Kidney (tissue), 14 donors: ENCODE measurements around the gene PARP14. TPM values are rescaled to one million over a fixed set of nuclear protein-coding genes. Genes with fewer than 3 reads are reported as not detected.

Source experiments
- DNase-seq, 5 donors: peaks; one replicate each; pipeline ENCODE4 v3.0.0-alpha.2; 2013 to 2020
- FAIRE-seq: peaks from 2 replicates; lab custom pipeline; 2012; peaks lifted over from hg19 to GRCh38; lab: Jason Lieb, UNC
- H3K27ac ChIP-seq, 2 donors: one replicate each; pipeline ENCODE4 v1.7.0; 2013; ENCODE audit warnings: low read depth in 2 of 2, low read length in 2 of 2, inconsistent platforms in 1 of 2
- H3K27me3 ChIP-seq: one replicate; pipeline ENCODE4 v1.7.1; 2013; ENCODE audit warnings: low read length, inconsistent platforms; ENCODE audit not compliant: control insufficient read depth, insufficient read depth
- H3K36me3 ChIP-seq, 3 donors: one replicate each; pipeline versions ENCODE4 v1.7.0 to v1.7.1; 2013; ENCODE audit warnings: low read length in 3 of 3, control low read depth in 1 of 3, inconsistent platforms in 1 of 3; ENCODE audit not compliant: insufficient read depth in 3 of 3, control insufficient read depth in 2 of 3
- H3K4me1 ChIP-seq, 3 donors: one replicate each; pipeline versions ENCODE4 v1.7.0 to v1.7.1; 2013; ENCODE audit warnings: low read length in 3 of 3, inconsistent platforms in 1 of 3, low read depth in 1 of 3; ENCODE audit not compliant: control insufficient read depth in 2 of 3, insufficient read depth in 2 of 3
- H3K4me3 ChIP-seq, 3 donors: one replicate each; pipeline versions ENCODE4 v1.7.0 to v1.8.1; 2013; ENCODE audit warnings: low read length in 3 of 3, control low read depth in 1 of 3, inconsistent platforms in 1 of 3
- H3K9ac ChIP-seq, 3 donors: one replicate each; pipeline versions ENCODE4 v1.7.0 to v1.7.1; 2013; ENCODE audit warnings: low read length in 3 of 3, control low read depth in 1 of 3, inconsistent platforms in 1 of 3
- H3K9me3 ChIP-seq, 3 donors: one replicate each; pipeline versions ENCODE4 v1.7.0 to v1.7.1; 2013; ENCODE audit warnings: low read length in 3 of 3, control low read depth in 1 of 3, inconsistent platforms in 1 of 3; ENCODE audit not compliant: control insufficient read depth in 2 of 3, insufficient read depth in 1 of 3
- CTCF ChIP-seq: IDR thresholded peaks from 3 replicates; pipeline ENCODE4 v1.5.1; 2012; ENCODE audit warnings: mild to moderate bottlenecking, moderate library complexity, borderline replicate concordance; ENCODE audit not compliant: insufficient read depth; ENCODE audit errors: extremely low read depth
- intact Hi-C: fragments of 100-400 bp; cut with DNase I; formaldehyde crosslinking; loops from one replicate; pipeline ENCODE4 v1.11.1; 2022
- polyA plus RNA-seq: library from polyadenylated mRNA; stranded (reverse); fragments of 350-450 nt; fragmentation: Illumina TruSeq; extraction: RNeasy Lipid Tissue Mini Kit (QIAGEN cat#74804); gene quantifications from one replicate; pipeline ENCODE4 v1.2.3, GENCODE V29; 2014; ENCODE audit warnings: low read depth, low replicate concordance; ENCODE audit not compliant: insufficient read depth
- total RNA-seq: library from RNA; stranded (reverse); fragmentation: NEBNext Ultra II Directional; extraction: Animal tissue kit (Norgen Biotek cat#: 25700); gene quantifications from one replicate; pipeline ENCODE4 v1.2.1, GENCODE V29; 2021
- donor health status: control.
- donor health status: control.
- donor health status: control.
- donor health status: control.
- donor health status: control.
- donor health status: DM: yes; HTN: yes; CAD: no.
- donor health status: Normal renal cell carcinoma (clear cell type).

The PARP14 gene
- total and polyA plus RNA-seq, 2 donors from 2014 or later = 14.9 to 64.0 TPM

GRCh38 chr3:122636697-122637096 is 43.9 kb upstream of the PARP14 start:
- Histone ChIP-seq H3K4me1 (no peaks in the 10 kb centered on the region), H3K27ac (no peak overlapping the region), H3K9me3 (no peaks in the 10 kb centered on the region), H3K27me3 (no peaks in the 10 kb centered on the region), H3K36me3 (no peaks in the 10 kb centered on the region), H3K9ac (no peak overlapping the region), H3K4me3 (no peak overlapping the region)
- intact Hi-C loops = no loop called here
- no peak for TF ChIP-seq CTCF
- FAIRE-seq (no peak), DNase-seq (no peak)

- no peak for FAIRE-seq
- no peaks in the 10 kb centered on the region for H3K27me3 ChIP-seq
- H3K36me3 ChIP-seq = no peaks in the 10 kb centered on the region
- DNase-seq = no peak
- intact Hi-C loops = no loop called here
- TF ChIP-seq CTCF = no peak
- no peaks in the 10 kb centered on the region for H3K4me1 ChIP-seq
- H3K9me3 ChIP-seq = no peaks in the 10 kb centered on the region
- no peak overlapping the region for H3K4me3 ChIP-seq
- H3K9ac ChIP-seq = no peak overlapping the region
- no peak overlapping the region for H3K27ac ChIP-seq
These were observed 40.1 kb upstream of the PARP14 start for GRCh38 chr3:122640437-122640999.

- Histone ChIP-seq H3K9me3 (no peaks in the 10 kb centered on the region), H3K4me3 (no peak overlapping the region), H3K27me3 (no peaks in the 10 kb centered on the region), H3K9ac (no peak overlapping the region), H3K36me3 (no peaks in the 10 kb centered on the region), H3K27ac (no peak overlapping the region), H3K4me1 (peaks cover 0 to 3% (median 0%) of the 10 kb centered on the region in 3 donors)
- DNase-seq (no peak), FAIRE-seq (no peak)
- intact Hi-C loops = no loop called here
- no peak for TF ChIP-seq CTCF
These were observed 37.7 kb upstream of the PARP14 start for GRCh38 chr3:122642935-122643334.
